Psoas muscle (tissue), 8 donors: ENCODE measurements around the gene IFIT3. TPM values are rescaled to one million over a fixed set of nuclear protein-coding genes. Genes with fewer than 3 reads are reported as not detected.

Experiments
- ATAC-seq, 4 donors: fragments of 200-7000 bp; cut with Tn5 transposase; one replicate each; pipeline ENCODE4 v1.9.1; 2020; ENCODE audit warnings: moderate library complexity in 3 of 4, mild to moderate bottlenecking in 2 of 4
- DNase-seq, 2 donors: peaks; one replicate each; pipeline ENCODE4 v3.0.0-alpha.2; 2020
- H3K27ac ChIP-seq: fragments of 200-600 bp; one replicate; pipeline ENCODE4 v1.8.0; 2022
- H3K27me3 ChIP-seq, 3 donors: fragments of 200-600 bp in 1 of 3; one replicate each; pipeline versions ENCODE4 v1.6.1 to v1.8.0; 2013 to 2022; ENCODE audit warnings: low read length in 2 of 3, mild to moderate bottlenecking in 2 of 3, moderate library complexity in 1 of 3; ENCODE audit not compliant: insufficient read depth in 3 of 3
- H3K36me3 ChIP-seq, 2 donors: fragments of 200-600 bp in 1 of 2; one replicate each; pipeline versions ENCODE4 v1.6.1 to v1.8.0; 2013 to 2022; ENCODE audit warnings: low read depth in 1 of 2, mild to moderate bottlenecking in 1 of 2, moderate library complexity in 1 of 2; ENCODE audit not compliant: insufficient read depth in 1 of 2
- H3K4me1 ChIP-seq: fragments of 200-600 bp; one replicate; pipeline ENCODE4 v1.8.0; 2022
- H3K4me3 ChIP-seq: fragments of 200-600 bp; one replicate; pipeline ENCODE4 v1.8.0; 2022; ENCODE audit warnings: mild to moderate bottlenecking
- H3K9me3 ChIP-seq: fragments of 200-600 bp; one replicate; pipeline ENCODE4 v1.8.0; 2022
- WGBS, 3 donors: extraction: QIAGEN DNeasy Blood & Tissue Kit; methylation state at CpG; one replicate each; pipeline versions ENCODE4 v1.1.6 to v1.1.7; 2013; 5-methylcytosine and 5-hydroxymethylcytosine counted together
- intact Hi-C, 2 donors: fragments of 100-400 bp; cut with DNase I; formaldehyde crosslinking; loops; one replicate each; pipeline versions ENCODE4 v1.11.0 to v1.14.2; 2022
- polyA plus RNA-seq, 3 donors: library from polyadenylated mRNA; stranded (reverse); fragments of 200-250 nt; gene quantifications; one replicate each; pipeline ENCODE4 v1.2.3, GENCODE V29; 2013
- total RNA-seq, 4 donors: library from RNA; stranded (reverse); fragmentation: NEBNext Ultra II Directional in 2 of 4; extraction: Animal tissue kit (Norgen Biotek cat#: 25700) in 2 of 4; gene quantifications; one replicate each; pipeline versions ENCODE4 v1.2.1 to v1.2.4, GENCODE V29; 2021 to 2023
- TF ChIP-seq, protein P1 (sequence below): fragments of 200-600 bp; IDR thresholded peaks from one replicate; pipeline ENCODE4 v1.8.0; 2022; ENCODE audit warnings: antibody characterized with exemption
- donor health status: healthy with polysubstance abuse.
- donor health status: DM: no; HTN: no; CAD: no; lungs with moderate emphysema.
- donor health status: Bipolar disorder and iron deficiency.
- donor health status: healthy.
- donor health status: DM: yes; HTN: yes; CAD: no.
- donor health status: DM: no; HTN: no; CAD: no.
- donor health status: DM: no; HTN: no; CAD: no.
- donor health status: DM: yes; HTN: yes; CAD: no.

Gene IFIT3
- total and polyA plus RNA-seq, 7 donors, result 2.0 to 7.1 (median 4.6) TPM

- no peaks in the 10 kb centered on the region for H3K9me3 ChIP-seq
- 90 to 93% (median 91%) methylated on average over 9 of the region's 9 CpGs for whole genome bisulfite sequencing, 3 donors
- H3K36me3 ChIP-seq, result no peaks in the 10 kb centered on the region
- peaks cover 12% of the 10 kb centered on the region for H3K4me1 ChIP-seq
- TF ChIP-seq, protein P1, sequence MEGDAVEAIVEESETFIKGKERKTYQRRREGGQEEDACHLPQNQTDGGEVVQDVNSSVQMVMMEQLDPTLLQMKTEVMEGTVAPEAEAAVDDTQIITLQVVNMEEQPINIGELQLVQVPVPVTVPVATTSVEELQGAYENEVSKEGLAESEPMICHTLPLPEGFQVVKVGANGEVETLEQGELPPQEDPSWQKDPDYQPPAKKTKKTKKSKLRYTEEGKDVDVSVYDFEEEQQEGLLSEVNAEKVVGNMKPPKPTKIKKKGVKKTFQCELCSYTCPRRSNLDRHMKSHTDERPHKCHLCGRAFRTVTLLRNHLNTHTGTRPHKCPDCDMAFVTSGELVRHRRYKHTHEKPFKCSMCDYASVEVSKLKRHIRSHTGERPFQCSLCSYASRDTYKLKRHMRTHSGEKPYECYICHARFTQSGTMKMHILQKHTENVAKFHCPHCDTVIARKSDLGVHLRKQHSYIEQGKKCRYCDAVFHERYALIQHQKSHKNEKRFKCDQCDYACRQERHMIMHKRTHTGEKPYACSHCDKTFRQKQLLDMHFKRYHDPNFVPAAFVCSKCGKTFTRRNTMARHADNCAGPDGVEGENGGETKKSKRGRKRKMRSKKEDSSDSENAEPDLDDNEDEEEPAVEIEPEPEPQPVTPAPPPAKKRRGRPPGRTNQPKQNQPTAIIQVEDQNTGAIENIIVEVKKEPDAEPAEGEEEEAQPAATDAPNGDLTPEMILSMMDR, result no peak
- H3K27ac ChIP-seq, result no peak overlapping the region
- ATAC-seq, result no peak
- intact Hi-C loops, result no loop called here
- H3K27me3 ChIP-seq, result no peaks in the 10 kb centered on the region
- no peak for DNase-seq
- H3K4me3 ChIP-seq, result no peak overlapping the region
Measured at GRCh38 chr10:89305766-89306433, 21.9 kb upstream of the IFIT3 start.

DNA sequence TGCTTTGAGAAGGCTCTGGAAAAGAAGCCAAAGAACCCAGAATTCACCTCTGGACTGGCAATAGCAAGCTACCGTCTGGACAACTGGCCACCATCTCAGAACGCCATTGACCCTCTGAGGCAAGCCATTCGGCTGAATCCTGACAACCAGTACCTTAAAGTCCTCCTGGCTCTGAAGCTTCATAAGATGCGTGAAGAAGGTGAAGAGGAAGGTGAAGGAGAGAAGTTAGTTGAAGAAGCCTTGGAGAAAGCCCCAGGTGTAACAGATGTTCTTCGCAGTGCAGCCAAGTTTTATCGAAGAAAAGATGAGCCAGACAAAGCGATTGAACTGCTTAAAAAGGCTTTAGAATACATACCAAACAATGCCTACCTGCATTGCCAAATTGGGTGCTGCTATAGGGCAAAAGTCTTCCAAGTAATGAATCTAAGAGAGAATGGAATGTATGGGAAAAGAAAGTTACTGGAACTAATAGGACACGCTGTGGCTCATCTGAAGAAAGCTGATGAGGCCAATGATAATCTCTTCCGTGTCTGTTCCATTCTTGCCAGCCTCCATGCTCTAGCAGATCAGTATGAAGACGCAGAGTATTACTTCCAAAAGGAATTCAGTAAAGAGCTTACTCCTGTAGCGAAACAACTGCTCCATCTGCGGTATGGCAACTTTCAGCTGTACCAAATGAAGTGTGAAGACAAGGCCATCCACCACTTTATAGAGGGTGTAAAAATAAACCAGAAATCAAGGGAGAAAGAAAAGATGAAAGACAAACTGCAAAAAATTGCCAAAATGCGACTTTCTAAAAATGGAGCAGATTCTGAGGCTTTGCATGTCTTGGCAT is 21.1 kb upstream of the IFIT3 start:
- no peak overlapping the region for H3K27ac ChIP-seq
- no peaks in the 10 kb centered on the region for H3K36me3 ChIP-seq
- no peaks in the 10 kb centered on the region for H3K9me3 ChIP-seq
- ATAC-seq, result no peak
- no peak overlapping the region for H3K4me3 ChIP-seq
- TF ChIP-seq, protein P1, result no peak
- intact Hi-C loops, result no loop called here
- H3K27me3 ChIP-seq, result no peaks in the 10 kb centered on the region
- peaks cover 6% of the 10 kb centered on the region for H3K4me1 ChIP-seq
- WGBS, 3 donors, result 91 to 93% (median 92%) methylated on average over 13 of the region's 13 CpGs
- no peak for DNase-seq

DNA sequence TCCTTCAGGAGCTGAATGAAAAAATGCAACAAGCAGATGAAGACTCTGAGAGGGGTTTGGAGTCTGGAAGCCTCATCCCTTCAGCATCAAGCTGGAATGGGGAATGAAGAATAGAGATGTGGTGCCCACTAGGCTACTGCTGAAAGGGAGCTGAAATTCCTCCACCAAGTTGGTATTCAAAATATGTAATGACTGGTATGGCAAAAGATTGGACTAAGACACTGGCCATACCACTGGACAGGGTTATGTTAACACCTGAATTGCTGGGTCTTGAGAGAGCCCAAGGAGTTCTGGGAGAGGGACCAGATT is 20.6 kb upstream of the IFIT3 start:
- H3K27me3 ChIP-seq, result no peaks in the 10 kb centered on the region
- intact Hi-C loops, result no loop called here
- H3K36me3 ChIP-seq, result no peaks in the 10 kb centered on the region
- DNase-seq (no peak), ATAC-seq (no peak)
- peaks cover 6% of the 10 kb centered on the region for H3K4me1 ChIP-seq
- TF ChIP-seq, protein P1, result no peak
- H3K9me3 ChIP-seq, result no peaks in the 10 kb centered on the region
- no peak overlapping the region for H3K4me3 ChIP-seq
- no peak overlapping the region for H3K27ac ChIP-seq

DNA sequence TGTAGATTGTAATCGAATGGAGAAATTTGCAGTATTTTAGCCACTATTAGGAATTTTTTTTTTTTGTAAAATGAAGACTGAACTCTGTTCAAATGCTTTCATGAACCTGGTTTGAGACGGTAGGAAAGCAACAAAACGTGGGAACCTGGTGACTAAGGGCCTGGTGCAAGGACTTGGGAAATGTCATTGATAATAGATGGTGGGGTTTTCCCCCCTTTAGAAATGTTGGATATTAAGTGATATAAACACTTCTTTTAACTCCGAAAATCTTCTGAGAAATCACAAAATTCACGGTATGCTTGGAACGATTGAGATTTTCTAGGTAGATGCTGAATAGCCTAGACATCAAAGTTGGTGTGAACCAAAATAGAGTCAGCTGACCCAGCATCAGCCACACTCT is 19.5 kb upstream of the IFIT3 start:
- no peaks in the 10 kb centered on the region for H3K27me3 ChIP-seq
- no peak overlapping the region for H3K4me3 ChIP-seq
- H3K9me3 ChIP-seq, result no peaks in the 10 kb centered on the region
- DNase-seq, result no peak
- TF ChIP-seq, protein P1, result no peak
- H3K4me1 ChIP-seq, result peaks cover under 1% of the 10 kb centered on the region
- H3K36me3 ChIP-seq, result no peaks in the 10 kb centered on the region
- intact Hi-C loops, result no loop called here
- 96 to 97% (median 97%) methylated on average over 6 of the region's 6 CpGs for WGBS, 3 donors
- H3K27ac ChIP-seq, result no peak overlapping the region
- no peak for ATAC-seq
